Measurements from ENCODE around the gene CLIP3.
A peak's percentile ranks its signal among the peaks of the same experiment; 100 is the strongest.
"Not testable (repeated sequence)": the region's sequence is repeated elsewhere in the genome, so short reads cannot be mapped to it uniquely, and the experiment has no call there.

Gene CLIP3

GRCh38 chr19:36008336-36008978 lies 24.2 kb downstream of the CLIP3 start, which contains the start of gene SYNE4:
Gene SYNE4 (minus strand): TSS chr19:36008813. CDS start chr19:36008681, 132 bp downstream.
- DNase-seq (ENCODE audit: low read depth in 2 of 2), result no peak

DNA sequence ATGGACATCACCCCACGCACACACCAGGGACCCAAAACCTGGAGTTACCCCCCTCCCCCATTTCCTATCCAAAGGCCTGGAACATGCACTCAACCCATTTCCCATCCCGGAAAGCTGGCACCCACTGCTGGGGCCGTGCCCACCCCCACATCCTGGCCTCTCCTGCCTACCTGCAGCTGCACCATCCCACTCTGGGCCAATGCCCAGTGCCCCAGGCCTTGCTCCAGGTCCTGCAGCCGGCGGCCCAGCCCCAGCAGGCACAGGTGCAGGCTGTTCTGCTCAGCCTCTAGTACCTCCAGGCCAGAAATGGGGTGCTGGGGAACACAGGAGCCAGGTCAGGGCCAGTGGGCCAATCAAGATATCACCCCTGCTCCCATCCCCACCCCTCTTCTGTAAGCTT lies 25.7 kb downstream of the CLIP3 start:
- DNase-seq (ENCODE audit: low read depth in 2 of 2), result no peak

DNA sequence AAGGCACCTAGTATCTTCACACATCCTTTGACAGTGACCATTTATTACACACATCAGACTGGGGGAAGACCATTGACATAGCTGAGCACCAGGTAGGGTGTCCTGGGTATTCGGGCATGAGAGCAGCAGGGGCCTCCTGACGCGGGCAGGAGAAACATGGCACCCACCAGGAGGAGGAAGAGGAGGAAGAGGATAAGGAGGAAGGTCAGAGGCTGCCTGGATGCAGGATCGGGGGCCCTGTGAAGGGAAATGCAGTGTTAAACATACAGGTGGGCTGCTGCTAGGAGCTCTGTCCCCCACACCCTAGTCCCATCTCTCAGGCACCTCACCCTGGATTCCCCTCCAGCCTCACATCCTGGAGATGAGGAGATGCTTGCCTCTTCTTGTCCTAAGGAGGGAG lies 29.4 kb downstream of the CLIP3 start:
- no peak for DNase-seq (ENCODE audit: low read depth in 2 of 2)

- no peak for DNase-seq (ENCODE audit: low read depth in 2 of 2)
Observed at GRCh38 chr19:36001605-36002004, 31.1 kb downstream of the CLIP3 start.

- DNase-seq (ENCODE audit: low read depth in 2 of 2), result no peak
Observed at GRCh38 chr19:35996777-35997176, 35.9 kb downstream of the CLIP3 start.

GRCh38 chr19:35995048-35995993 lies 37.4 kb downstream of the CLIP3 start, which contains the start of gene SDHAF1:
Gene SDHAF1 (plus strand): TSS chr19:35995188. CDS start chr19:35995275, 87 bp downstream.
- DNase-seq (ENCODE audit: low read depth in 2 of 2), result peak; percentile 94 to 96

GRCh38 chr19:35993923-35994598 lies 38.6 kb downstream of the CLIP3 start:
- no peak for DNase-seq (ENCODE audit: low read depth in 2 of 2)

GRCh38 chr19:35992907-35993765 lies 39.5 kb downstream of the CLIP3 start:
- DNase-seq (ENCODE audit: low read depth in 2 of 2), result no peak

DNA sequence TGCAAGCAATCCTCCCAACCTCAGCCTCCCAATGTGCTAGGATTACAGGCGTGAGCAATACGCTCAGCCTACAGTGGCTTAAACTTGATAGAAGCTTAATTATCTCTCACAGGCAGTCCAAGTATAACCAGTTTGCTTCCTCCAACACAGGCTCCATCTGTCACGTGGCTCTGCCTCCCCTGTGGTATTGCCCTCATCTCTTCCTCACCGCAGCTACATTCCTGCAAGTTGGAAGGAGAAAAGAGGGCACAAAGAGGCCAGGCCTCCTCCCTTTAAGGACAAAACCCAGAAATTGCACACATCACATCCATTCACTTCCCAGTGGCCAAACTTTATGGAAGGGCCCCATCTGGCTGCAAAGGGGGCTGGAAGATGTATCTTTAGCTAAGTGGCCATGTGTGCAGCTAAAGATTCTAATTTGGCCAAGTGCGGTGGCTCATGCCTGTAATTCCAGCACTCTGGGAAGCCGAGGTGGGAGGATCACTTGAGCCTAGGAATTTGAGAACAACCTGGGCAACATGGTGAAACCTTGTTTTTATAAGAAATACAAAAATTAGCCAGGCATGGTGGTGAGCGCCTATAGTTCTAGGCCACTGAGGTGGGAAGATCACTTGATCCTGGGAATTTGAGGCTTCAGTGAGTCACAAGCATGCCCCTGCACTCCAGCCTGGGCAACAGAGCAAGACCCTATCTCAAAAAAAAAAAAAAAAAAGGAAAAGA lies 40.8 kb downstream of the CLIP3 start:
- DNase-seq (ENCODE audit: low read depth in 2 of 2), result no peak

DNA sequence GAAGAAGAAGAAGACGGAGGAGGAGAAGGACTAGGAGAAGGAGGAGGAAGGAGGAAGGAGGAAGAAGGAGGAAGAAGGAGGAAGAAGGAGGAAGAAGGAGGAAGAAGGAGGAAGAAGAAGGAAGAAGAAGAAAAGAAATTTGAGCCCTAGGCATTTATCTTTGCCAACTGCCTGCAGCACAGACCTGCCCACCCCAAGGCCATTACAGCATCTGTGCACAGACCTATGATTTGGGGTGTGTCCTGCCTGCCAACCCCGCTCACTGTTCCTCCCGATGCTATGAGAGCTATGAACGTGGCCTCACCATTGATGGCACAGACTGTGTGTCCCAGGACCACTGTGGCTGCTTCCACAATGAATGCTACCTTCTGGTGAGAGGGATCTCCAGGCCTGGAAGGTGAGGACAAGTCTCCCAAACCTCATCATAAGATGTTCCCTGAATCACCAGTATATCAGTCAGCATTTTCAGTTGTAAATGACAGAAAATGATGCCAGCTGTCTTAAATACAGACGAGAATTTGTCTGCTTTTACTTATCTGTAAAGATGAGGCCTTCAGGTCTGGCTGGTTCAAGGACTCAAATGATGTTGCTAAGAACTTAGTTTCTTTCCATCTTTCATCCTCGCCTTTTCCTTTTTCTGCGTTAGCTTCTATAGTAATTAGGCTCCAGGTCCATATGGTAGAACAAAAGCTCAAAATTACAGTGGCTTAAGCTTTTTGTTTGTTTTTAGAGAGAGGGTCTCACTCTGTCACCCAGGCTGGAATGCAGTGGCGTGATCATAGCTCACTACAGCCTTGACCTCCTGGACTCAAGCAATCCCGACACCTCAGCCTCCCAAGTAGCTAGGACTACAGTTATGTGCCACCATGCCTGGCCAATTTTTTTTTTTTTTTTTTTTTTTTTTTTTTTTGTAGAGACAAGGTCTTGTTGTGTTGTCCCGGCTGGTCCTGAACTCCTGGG lies 41.6 kb downstream of the CLIP3 start:
- no peak for DNase-seq (ENCODE audit: low read depth in 2 of 2)

DNA sequence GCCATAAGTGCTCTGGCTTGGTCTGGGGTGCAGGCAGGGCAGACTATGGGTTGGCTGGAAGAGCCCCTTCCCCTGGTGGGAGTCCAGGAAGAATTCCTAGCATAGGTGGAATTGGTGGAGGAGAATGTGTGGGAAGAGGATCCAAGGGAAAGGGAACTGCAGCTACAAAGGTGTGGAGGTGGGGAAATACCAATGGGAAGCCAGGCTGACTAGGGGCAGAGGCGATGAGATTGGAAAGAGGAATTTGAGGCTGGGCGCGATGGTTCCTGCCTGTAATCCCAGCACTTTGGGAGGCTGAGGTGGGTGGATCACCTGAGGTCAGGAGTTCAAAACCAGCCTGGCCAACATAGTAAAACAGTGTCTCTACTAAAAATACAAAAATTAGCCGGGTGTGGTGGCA lies 42.5 kb downstream of the CLIP3 start:
- DNase-seq (ENCODE audit: low read depth in 2 of 2), result no peak

- DNase-seq (ENCODE audit: low read depth in 2 of 2), result no peak
Observed at GRCh38 chr19:35988824-35989223, 43.8 kb downstream of the CLIP3 start.

GRCh38 chr19:35987571-35987896 lies 45.1 kb downstream of the CLIP3 start:
- DNase-seq (ENCODE audit: low read depth in 2 of 2), result no peak

DNA sequence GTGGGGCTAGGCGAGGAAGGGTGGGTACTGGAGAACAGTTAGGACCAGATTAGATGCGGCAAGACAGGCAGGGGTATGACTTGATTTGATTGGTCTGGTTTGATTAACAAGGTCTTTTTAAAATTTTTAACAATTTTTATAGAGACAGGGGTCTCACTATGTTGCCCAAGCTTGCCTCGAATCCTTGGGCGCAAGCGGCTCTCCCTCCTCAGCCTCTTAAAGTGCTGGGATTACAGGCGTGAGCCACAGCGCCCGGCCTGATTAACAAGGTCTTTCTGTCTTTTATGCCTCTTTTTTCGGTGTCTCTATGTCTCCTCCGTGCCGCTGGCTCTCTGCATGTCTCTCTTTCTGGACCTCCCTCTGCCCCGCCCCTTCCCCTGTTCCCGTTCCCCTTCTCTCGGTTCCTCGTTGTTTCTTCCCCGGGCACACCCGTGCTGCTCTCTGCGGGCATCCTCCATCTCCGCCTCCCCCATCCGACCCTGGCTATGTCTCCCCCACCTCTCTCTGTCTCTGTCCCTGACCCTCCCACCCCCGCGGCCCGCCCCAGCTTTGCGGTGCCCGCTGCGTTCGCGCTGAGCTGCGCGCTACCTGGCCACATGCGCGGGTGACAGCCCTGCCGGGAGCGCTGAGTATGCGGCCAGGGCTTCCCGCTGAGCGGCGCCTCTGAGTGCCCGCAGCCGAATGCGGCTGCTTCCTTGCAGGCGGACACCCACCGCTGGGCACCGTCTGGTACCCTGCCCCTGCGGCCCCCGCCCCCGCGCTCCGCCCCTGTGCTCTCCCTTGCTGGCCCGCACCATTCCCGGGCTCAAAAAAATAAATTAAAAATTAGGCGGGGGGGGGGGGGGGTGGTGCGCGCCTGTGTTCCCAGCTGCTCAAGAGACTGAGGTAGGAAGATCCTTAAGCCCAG lies 45.8 kb downstream of the CLIP3 start:
- DNase-seq (ENCODE audit: low read depth in 2 of 2), result peak in 1 of 2 donors; percentile 3

GRCh38 chr19:35986111-35986510 lies 46.6 kb downstream of the CLIP3 start:
- DNase-seq (ENCODE audit: low read depth in 2 of 2), result no peak

DNA sequence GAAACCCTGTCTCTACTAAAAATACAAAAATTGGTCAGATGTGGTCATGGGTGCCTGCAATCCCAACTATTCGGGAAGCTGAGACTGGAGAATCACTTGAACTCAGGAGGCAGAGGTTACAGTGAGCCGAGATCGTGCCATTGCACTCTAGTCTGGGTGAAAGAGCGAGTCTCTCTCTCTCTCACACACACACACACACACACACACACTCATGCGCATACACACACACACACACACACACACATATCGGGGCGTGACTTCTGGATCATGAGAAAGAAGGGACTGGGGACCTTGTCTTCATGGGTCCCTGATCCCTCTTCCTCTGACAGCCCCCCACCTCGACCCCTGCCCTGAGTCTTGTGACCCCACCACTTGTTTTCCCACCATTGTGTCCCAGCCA lies 49.5 kb downstream of the CLIP3 start:
- DNase-seq (ENCODE audit: low read depth in 2 of 2), result no peak

- DNase-seq (ENCODE audit: low read depth in 2 of 2), result not testable (repeated sequence)
Observed at GRCh38 chr19:35980997-35981396, 51.7 kb downstream of the CLIP3 start.

- no peak for DNase-seq (ENCODE audit: low read depth in 2 of 2)
Observed at GRCh38 chr19:35978832-35979365, 53.8 kb downstream of the CLIP3 start.

All from stimulated activated CD8-positive, alpha-beta memory T cell treated with anti-CD3 and anti-CD28 coated beads, Interleukin-2, amount 100 ng/mL, for 48 hours (primary cell).